SU-DHL-6 (cell line): ENCODE measurements around the gene PPM1L.

ENCODE experiments used
- H2AFZ ChIP-seq: fragments of 200-600 bp; sonication (generic); 2 replicates; pipeline ENCODE4 v1.6.1; 2014; ENCODE audit warnings: low read depth, mild to moderate bottlenecking, moderate library complexity, mixed read lengths, antibody characterized with exemption, low read length; ENCODE audit not compliant: severe bottlenecking
- H3F3A ChIP-seq: fragments of 200-600 bp; shearing (Covaris generic); 2 replicates; pipeline ENCODE4 v1.6.0; 2016; ENCODE audit warnings: antibody characterized with exemption, mild to moderate bottlenecking; ENCODE audit not compliant: insufficient read depth
- H3K27ac ChIP-seq: fragments of 200-600 bp; sonication (generic); 2 replicates; pipeline ENCODE4 v1.5.1; 2016; ENCODE audit warnings: low read depth, mild to moderate bottlenecking, low read length, moderate library complexity, mixed read lengths
- H3K27me3 ChIP-seq: fragments of 200-600 bp; sonication (generic), shearing (Covaris generic); 2 replicates; pipeline ENCODE4 v1.6.0; 2014; ENCODE audit warnings: mild to moderate bottlenecking, low read length
- H3K36me3 ChIP-seq: fragments of 200-600 bp; sonication (generic); 2 replicates; pipeline ENCODE4 v1.6.1; 2014; ENCODE audit warnings: mild to moderate bottlenecking, low read length, mixed read lengths
- H3K4me2 ChIP-seq: fragments of 300-600, 200-600 bp; shearing (Covaris generic), sonication (generic); 2 replicates; pipeline ENCODE4 v1.6.0; 2014; ENCODE audit warnings: low read length, low read depth, mild to moderate bottlenecking; ENCODE audit not compliant: poor library complexity, severe bottlenecking
- H3K4me3 ChIP-seq: fragments of 200-600 bp; sonication (generic); 2 replicates; pipeline ENCODE4 v1.5.1; 2014; ENCODE audit warnings: antibody characterized with exemption, low read length, mild to moderate bottlenecking, mixed read lengths; ENCODE audit not compliant: insufficient read depth, poor library complexity, severe bottlenecking
- H3K79me2 ChIP-seq: fragments of 200-600 bp; sonication (generic); 2 replicates; pipeline ENCODE4 v1.6.1; 2014; ENCODE audit warnings: mild to moderate bottlenecking, low read length, moderate library complexity; ENCODE audit not compliant: insufficient read depth
- H3K9ac ChIP-seq: fragments of 200-600 bp; sonication (generic); 2 replicates; pipeline ENCODE4 v1.7.0; 2014; ENCODE audit warnings: mild to moderate bottlenecking, low read length
- H3K9me2 ChIP-seq: fragments of 200-600 bp; sonication (generic); replicated peaks from 2 replicates; pipeline ENCODE4 v1.6.1; 2014; ENCODE audit warnings: low read length; ENCODE audit not compliant: insufficient read depth
- H3K9me3 ChIP-seq: fragments of 200-600 bp; sonication (generic); 2 replicates; pipeline ENCODE4 v1.6.1; 2014; ENCODE audit warnings: low read length, mixed read lengths; ENCODE audit not compliant: insufficient read depth
- H4K20me1 ChIP-seq: fragments of 200-600 bp; sonication (generic); 2 replicates; pipeline ENCODE4 v1.6.1; 2014; ENCODE audit warnings: low read depth, mild to moderate bottlenecking, antibody characterized with exemption, low read length, moderate library complexity, mixed read lengths
- EZH2phosphoT487 ChIP-seq: fragments of 200-600 bp; sonication (generic), shearing (Covaris generic); conservative IDR thresholded peaks from 2 replicates; pipeline ENCODE4 v1.6.1; 2018; ENCODE audit warnings: mild to moderate bottlenecking, antibody characterized with exemption, low read length, moderate library complexity, mixed read lengths
- TF ChIP-seq, protein P1 (sequence below): fragments of 200-600 bp; sonication (generic); IDR thresholded peaks from one replicate; pipeline ENCODE4 v1.5.1; 2017; ENCODE audit warnings: antibody characterized with exemption, mild to moderate bottlenecking, low read length, moderate library complexity; ENCODE audit not compliant: insufficient read depth, poor library complexity, severe bottlenecking

The PPM1L gene

DNA sequence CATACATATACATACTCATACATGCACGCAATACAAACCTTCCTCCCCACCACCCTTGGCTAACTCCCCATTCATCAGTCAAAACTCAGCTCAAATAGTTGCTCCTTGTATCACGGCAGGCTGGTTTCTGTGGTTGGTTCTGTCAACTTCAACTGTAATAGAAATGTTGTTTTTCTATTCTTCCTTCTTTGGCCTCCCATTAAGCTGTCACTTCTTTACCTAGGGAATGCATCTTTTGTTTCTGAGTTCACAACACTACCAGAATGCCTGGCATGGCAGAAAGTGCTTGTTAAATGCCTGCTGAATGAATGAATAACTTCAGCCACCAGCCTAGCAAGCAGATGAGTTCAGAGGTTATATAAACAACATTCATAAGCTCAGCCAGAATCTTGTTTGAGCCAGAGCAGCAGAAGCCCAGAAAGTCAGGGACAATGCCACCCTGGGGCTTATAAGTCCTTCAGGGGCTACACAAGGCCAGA, 286.0 kb downstream of the PPM1L start:
- Histone ChIP-seq H3K36me3 (no peaks in the 10 kb centered on the region), H3F3A (no peaks in the 10 kb centered on the region), H3K9me3 (no peaks in the 10 kb centered on the region), H3K9ac (no peak overlapping the region), H3K27me3 (no peaks in the 10 kb centered on the region), H3K9me2 (no peaks in the 10 kb centered on the region), H3K4me3 (no peak overlapping the region), H3K4me2 (no peak overlapping the region), H3K79me2 (no peaks in the 10 kb centered on the region), H4K20me1 (no peaks in the 10 kb centered on the region), H3K27ac (no peak overlapping the region), H2AFZ (no peak overlapping the region)
- TF ChIP-seq, protein P1, sequence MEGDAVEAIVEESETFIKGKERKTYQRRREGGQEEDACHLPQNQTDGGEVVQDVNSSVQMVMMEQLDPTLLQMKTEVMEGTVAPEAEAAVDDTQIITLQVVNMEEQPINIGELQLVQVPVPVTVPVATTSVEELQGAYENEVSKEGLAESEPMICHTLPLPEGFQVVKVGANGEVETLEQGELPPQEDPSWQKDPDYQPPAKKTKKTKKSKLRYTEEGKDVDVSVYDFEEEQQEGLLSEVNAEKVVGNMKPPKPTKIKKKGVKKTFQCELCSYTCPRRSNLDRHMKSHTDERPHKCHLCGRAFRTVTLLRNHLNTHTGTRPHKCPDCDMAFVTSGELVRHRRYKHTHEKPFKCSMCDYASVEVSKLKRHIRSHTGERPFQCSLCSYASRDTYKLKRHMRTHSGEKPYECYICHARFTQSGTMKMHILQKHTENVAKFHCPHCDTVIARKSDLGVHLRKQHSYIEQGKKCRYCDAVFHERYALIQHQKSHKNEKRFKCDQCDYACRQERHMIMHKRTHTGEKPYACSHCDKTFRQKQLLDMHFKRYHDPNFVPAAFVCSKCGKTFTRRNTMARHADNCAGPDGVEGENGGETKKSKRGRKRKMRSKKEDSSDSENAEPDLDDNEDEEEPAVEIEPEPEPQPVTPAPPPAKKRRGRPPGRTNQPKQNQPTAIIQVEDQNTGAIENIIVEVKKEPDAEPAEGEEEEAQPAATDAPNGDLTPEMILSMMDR, result no peak
- no peak for TF ChIP-seq EZH2phosphoT487

DNA sequence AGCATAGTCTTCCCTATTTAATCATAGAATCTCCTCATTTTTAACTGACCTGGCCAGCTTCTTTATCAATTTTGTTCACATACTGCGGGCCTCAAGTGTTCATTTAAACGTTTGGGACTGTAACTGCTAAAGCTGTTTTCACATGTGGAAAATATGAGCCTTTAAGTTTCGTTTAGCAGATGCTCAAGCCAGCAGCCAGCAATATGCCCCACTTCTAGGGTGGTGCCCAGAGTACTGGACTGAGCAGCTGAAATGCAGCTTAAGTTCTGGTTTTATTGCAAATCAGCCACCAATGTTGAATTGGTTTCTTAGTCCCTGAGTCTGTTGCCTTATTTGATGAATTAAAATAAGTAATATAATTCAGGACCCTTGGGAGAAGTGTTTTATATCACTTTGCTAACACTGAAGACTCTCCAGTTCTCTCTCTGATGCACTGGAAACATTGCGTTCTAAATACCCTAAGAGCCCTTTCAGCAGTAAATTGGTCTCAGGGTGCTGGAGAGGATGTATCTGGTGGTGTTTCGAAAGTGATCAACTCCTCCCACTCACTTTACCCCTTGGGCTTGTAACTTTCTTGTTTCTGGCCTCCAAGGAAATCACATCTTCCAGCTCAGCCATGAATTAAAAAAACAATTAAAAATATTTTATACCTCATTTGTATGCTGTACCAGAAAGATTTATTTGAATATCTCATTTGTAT, 287.5 kb downstream of the PPM1L start:
- H3F3A ChIP-seq, result no peaks in the 10 kb centered on the region
- H3K79me2 ChIP-seq, result no peaks in the 10 kb centered on the region
- no peak overlapping the region for H3K4me3 ChIP-seq
- H3K27ac ChIP-seq, result no peak overlapping the region
- no peaks in the 10 kb centered on the region for H3K9me2 ChIP-seq
- no peaks in the 10 kb centered on the region for H3K27me3 ChIP-seq
- H4K20me1 ChIP-seq, result no peaks in the 10 kb centered on the region
- H3K9me3 ChIP-seq, result no peaks in the 10 kb centered on the region
- H3K36me3 ChIP-seq, result no peaks in the 10 kb centered on the region
- H3K4me2 ChIP-seq, result no peak overlapping the region
- H3K9ac ChIP-seq, result no peak overlapping the region
- no peak for TF ChIP-seq EZH2phosphoT487
- TF ChIP-seq, protein P1, result no peak
- no peak overlapping the region for H2AFZ ChIP-seq

GRCh38 chr3:161049683-161050248, 293.7 kb downstream of the PPM1L start:
- H3K36me3 ChIP-seq, result no peaks in the 10 kb centered on the region
- H3K4me3 ChIP-seq, result no peak overlapping the region
- no peaks in the 10 kb centered on the region for H3F3A ChIP-seq
- TF ChIP-seq EZH2phosphoT487, result no peak
- TF ChIP-seq, protein P1, result no peak
- no peak overlapping the region for H3K4me2 ChIP-seq
- no peaks in the 10 kb centered on the region for H3K27me3 ChIP-seq
- no peak overlapping the region for H3K9ac ChIP-seq
- H3K9me2 ChIP-seq, result no peaks in the 10 kb centered on the region
- no peak overlapping the region for H3K27ac ChIP-seq
- no peaks in the 10 kb centered on the region for H4K20me1 ChIP-seq
- no peaks in the 10 kb centered on the region for H3K79me2 ChIP-seq
- H2AFZ ChIP-seq, result no peak overlapping the region
- no peaks in the 10 kb centered on the region for H3K9me3 ChIP-seq
